GM12801 (cell line): Measurements from ENCODE around the gene NIPAL3.

Experiments
- TF ChIP-seq, protein P1 (sequence below): IDR thresholded peaks from one replicate; pipeline ENCODE4 v1.5.1; 2011; ENCODE audit warnings: control low read depth; ENCODE audit not compliant: insufficient read length; ENCODE audit errors: extremely low read depth

Gene NIPAL3

DNA sequence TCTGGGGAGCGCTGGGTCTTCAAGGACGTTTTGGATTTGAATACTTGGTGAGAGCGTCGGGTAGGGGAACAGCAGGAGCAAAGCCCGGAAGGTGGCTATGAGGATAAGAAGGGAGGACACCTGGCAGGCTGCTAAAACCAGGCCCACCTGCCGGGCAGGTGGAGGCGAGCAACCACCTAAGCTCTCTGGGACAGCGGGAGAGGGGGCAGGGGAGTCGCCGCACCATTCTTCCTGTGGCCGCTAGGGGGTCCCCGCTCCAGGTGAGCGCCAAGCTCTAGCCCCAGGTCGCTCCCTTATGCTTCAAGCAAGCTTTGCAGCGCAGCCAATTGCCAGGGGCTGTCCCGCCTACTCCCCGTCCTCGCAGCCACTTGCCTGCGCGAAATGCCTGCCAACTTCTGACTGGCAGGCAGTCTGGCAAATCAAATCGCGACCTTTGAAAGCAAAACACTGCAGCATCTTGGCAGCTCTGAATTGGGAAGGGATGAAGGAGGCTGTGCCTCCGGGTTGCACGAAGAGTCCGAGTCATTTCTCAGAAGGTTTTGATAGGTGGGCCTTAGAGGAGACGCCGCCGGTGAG is at the start of gene NIPAL3:
NIPAL3 (plus strand) TSS at position 469 of the 576 bp plus-strand sequence. CDS start 3,746 bp downstream, outside the sequence.
- TF ChIP-seq, protein P1, sequence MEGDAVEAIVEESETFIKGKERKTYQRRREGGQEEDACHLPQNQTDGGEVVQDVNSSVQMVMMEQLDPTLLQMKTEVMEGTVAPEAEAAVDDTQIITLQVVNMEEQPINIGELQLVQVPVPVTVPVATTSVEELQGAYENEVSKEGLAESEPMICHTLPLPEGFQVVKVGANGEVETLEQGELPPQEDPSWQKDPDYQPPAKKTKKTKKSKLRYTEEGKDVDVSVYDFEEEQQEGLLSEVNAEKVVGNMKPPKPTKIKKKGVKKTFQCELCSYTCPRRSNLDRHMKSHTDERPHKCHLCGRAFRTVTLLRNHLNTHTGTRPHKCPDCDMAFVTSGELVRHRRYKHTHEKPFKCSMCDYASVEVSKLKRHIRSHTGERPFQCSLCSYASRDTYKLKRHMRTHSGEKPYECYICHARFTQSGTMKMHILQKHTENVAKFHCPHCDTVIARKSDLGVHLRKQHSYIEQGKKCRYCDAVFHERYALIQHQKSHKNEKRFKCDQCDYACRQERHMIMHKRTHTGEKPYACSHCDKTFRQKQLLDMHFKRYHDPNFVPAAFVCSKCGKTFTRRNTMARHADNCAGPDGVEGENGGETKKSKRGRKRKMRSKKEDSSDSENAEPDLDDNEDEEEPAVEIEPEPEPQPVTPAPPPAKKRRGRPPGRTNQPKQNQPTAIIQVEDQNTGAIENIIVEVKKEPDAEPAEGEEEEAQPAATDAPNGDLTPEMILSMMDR = peak; percentile 0

DNA sequence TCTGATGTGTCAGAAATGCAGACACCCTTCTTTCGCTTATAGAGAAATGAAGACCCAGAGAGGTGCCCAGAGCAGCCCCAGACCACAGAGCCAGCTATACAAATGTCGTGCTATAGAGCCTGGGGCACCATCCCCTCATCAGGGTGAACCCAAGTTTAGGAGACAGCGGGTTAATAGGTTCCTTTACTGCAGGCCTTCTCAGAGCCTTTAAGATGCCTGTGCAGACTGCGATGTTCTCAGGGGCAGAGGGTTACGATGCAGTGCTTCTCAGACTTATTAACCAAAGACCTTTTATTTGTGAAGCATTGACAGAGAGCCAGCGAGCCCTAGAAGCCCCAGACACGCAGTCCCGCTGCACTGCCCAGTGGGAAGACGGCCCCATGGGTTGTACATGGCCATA is 48.9 kb upstream of the NIPAL3 start:
- TF ChIP-seq, protein P1 = no peak

- TF ChIP-seq, protein P1 = no peak
These were observed 46.4 kb upstream of the NIPAL3 start for GRCh38 chr1:24369199-24369598.

DNA sequence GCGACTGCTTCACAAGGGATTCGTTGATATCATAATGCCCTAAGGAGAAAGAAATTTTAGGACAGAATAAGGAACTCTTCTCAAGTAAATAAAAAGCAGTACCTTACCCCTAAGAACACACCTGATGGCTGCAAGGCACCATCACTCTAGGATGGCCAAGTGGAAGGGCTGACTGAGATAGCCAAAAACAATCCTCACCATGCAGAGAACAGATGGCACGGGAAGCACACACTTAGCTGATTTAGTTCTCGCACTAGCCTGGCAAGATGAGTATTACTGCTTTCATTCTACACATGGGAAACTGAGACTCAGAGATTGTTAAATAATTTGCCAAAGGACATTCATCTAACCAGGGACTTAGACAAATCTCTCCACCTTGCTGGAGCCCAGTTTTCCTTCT is 45.8 kb upstream of the NIPAL3 start:
- TF ChIP-seq, protein P1 = no peak

- TF ChIP-seq, protein P1 = no peak
These were observed 42.6 kb upstream of the NIPAL3 start for GRCh38 chr1:24373044-24373443.

- TF ChIP-seq, protein P1 = no peak
These were observed 41.9 kb upstream of the NIPAL3 start for GRCh38 chr1:24373710-24374109.

- TF ChIP-seq, protein P1 = no peak
These were observed 40.5 kb upstream of the NIPAL3 start for GRCh38 chr1:24374891-24375786.
